ENCODE data around the gene EHMT2. TPM values are rescaled to one million over a fixed set of nuclear protein-coding genes. Genes with fewer than 3 reads are reported as not detected.
A peak's percentile ranks its signal among the peaks of the same experiment; 100 is the strongest.

The EHMT2 gene
- total and polyA plus RNA-seq, 2 of the 13 experiments (the other 11 are each of a cell fraction or from before 2014, with no cell fraction given), result 55.2 to 69.2 TPM

GRCh38 chr6:31861919-31862343 is 35.6 kb downstream of the EHMT2 start (continued):
- TF ChIP-seq ELF4 (CRISPR knock-in tag; IDR thresholded peaks at IDR 0.05; ENCODE audit: borderline replicate concordance), result 0 out of 2 replicates have a peak, but pooled peaks have one; percentile 1
- TF ChIP-seq ZXDC (CRISPR knock-in tag; IDR thresholded peaks at IDR 0.05), result no peak

DNA sequence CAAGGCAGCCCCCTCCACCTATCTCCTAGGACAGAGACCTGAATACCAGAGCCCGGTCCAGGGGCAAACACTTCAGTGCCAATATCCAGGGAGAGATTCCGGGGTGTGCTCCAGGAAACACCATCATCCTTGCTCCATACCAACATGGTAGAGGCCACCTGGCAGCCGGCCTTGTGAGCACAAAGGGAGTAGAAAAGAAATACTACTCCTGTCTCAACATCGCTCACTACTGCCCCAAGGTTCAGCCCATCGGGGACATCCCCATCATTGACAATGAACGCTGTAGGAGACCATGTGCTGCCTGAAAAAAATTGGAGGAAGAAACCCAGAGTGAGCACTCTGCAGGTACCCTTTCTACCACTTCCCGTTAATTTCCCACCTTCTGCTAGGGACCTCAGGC is 36.3 kb downstream of the EHMT2 start:
- intact Hi-C loops (cut with micrococcal nuclease; ENCODE audit: unreplicated experiment), result no loop called here
- TF ChIP-seq ZFP82 (CRISPR knock-in tag; IDR thresholded peaks at IDR 0.05; ENCODE audit: borderline replicate concordance) (peak; percentile 59; the same call in 1 of the 2 replicates), BRD4 (CRISPR knock-in tag; IDR thresholded peaks at IDR 0.05) (no peak), SKIL (CRISPR knock-in tag; IDR thresholded peaks at IDR 0.05; ENCODE audit: borderline replicate concordance) (no peak), POLR2A (IDR thresholded peaks at IDR 0.05; ENCODE audit: insufficient read depth in 1 of 2, low read depth in 2 of 2, low read length in 2 of 2) (peak in 1 of 2 experiments; percentile 13; a peak in 1 of 4 replicates), GTF2F1 (IDR thresholded peaks at IDR 0.05; ENCODE audit: low read length) (no peak), ZNF816 (CRISPR knock-in tag; IDR thresholded peaks at IDR 0.05; ENCODE audit: borderline replicate concordance) (peak; percentile 42; the same call in 1 of the 2 replicates)
- TF ChIP-seq, protein P1, sequence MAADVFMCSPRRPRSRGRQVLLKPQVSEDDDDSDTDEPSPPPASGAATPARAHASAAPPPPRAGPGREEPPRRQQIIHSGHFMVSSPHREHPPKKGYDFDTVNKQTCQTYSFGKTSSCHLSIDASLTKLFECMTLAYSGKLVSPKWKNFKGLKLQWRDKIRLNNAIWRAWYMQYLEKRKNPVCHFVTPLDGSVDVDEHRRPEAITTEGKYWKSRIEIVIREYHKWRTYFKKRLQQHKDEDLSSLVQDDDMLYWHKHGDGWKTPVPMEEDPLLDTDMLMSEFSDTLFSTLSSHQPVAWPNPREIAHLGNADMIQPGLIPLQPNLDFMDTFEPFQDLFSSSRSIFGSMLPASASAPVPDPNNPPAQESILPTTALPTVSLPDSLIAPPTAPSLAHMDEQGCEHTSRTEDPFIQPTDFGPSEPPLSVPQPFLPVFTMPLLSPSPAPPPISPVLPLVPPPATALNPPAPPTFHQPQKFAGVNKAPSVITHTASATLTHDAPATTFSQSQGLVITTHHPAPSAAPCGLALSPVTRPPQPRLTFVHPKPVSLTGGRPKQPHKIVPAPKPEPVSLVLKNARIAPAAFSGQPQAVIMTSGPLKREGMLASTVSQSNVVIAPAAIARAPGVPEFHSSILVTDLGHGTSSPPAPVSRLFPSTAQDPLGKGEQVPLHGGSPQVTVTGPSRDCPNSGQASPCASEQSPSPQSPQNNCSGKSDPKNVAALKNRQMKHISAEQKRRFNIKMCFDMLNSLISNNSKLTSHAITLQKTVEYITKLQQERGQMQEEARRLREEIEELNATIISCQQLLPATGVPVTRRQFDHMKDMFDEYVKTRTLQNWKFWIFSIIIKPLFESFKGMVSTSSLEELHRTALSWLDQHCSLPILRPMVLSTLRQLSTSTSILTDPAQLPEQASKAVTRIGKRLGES (CRISPR knock-in tag; IDR thresholded peaks at IDR 0.05; ENCODE audit: borderline replicate concordance), result no peak
- TF ChIP-seq, protein P2, sequence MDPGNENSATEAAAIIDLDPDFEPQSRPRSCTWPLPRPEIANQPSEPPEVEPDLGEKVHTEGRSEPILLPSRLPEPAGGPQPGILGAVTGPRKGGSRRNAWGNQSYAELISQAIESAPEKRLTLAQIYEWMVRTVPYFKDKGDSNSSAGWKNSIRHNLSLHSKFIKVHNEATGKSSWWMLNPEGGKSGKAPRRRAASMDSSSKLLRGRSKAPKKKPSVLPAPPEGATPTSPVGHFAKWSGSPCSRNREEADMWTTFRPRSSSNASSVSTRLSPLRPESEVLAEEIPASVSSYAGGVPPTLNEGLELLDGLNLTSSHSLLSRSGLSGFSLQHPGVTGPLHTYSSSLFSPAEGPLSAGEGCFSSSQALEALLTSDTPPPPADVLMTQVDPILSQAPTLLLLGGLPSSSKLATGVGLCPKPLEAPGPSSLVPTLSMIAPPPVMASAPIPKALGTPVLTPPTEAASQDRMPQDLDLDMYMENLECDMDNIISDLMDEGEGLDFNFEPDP (CRISPR knock-in tag; conservative IDR thresholded peaks at IDR 0.05), result 0 out of 2 replicates have a peak, but pooled peaks have one; percentile 34
- H3K79me2 ChIP-seq (ENCODE audit: insufficient read depth, low read length), result peaks cover 35% of the 10 kb centered on the region
- DNase-seq (ENCODE audit: low spot score) (no peak), ATAC-seq (no peak), FAIRE-seq (no peak)
- no peak overlapping the region for H2AFZ ChIP-seq (ENCODE audit: low read length)
- H3K4me3 ChIP-seq (replicated peaks in 1 of 3; ENCODE audit: insufficient read depth in 1 of 3, low read depth in 2 of 3, low read length in 3 of 3), result no peak overlapping the region
- ChIA-PET CTCF (ENCODE audit: low intra/inter-chr PET ratio, low total read pairs) (no interaction called here), POLR2A (interaction anchor here (1.4 kb wide), 1 partner anchor 63 kb away, joined by 4 read pairs; no protein-coding TSS in a partner anchor)
- peaks cover 57% of the 10 kb centered on the region for H3K4me1 ChIP-seq (ENCODE audit: insufficient read depth, low read length)
- BruUV-seq (replicated peaks), result no TSS peak
- no peaks in the 10 kb centered on the region for H3K9me3 ChIP-seq (ENCODE audit: low read length)
- peaks cover 8 to 33% of the 10 kb centered on the region in 2 experiments; a peak in 4 of 5 replicates for H3K36me3 ChIP-seq (replicated peaks in 1 of 2; ENCODE audit: control insufficient read depth in 1 of 2, insufficient read depth in 2 of 2, low read length in 2 of 2)
- H3K27me3 ChIP-seq (ENCODE audit: control insufficient read depth in 1 of 2, insufficient read depth in 2 of 2, low read length in 2 of 2), result no peaks in the 10 kb centered on the region; a peak in 1 of 5 replicates
- WGBS (ENCODE audit: low lambda C conversion rate), result 93% methylated on average over 7 of the region's 7 CpGs
- H3K27ac ChIP-seq (ENCODE audit: extremely low read length, insufficient read depth, low read length), result no peak overlapping the region
- in situ Hi-C loops (cut with HindIII; ENCODE audit: extremely low pct_ligation_motif_present, low pct_unique_long_range_greater_than_20kb), result no loop called here
- peak overlapping the region; percentile 89 for H3K9ac ChIP-seq (ENCODE audit: insufficient read depth, low read depth, low read length)
- peak overlapping the region; percentile 93 for H3K4me2 ChIP-seq (ENCODE audit: low read depth, low read length)
- H4K20me1 ChIP-seq (ENCODE audit: insufficient read depth, low read length), result no peaks in the 10 kb centered on the region

All from HepG2 (cell line).